Spinal cord (tissue), 10 donors: ENCODE results near the gene RASSF9. TPM values are rescaled to one million over a fixed set of nuclear protein-coding genes. Genes with fewer than 3 reads are reported as not detected.
A peak's percentile ranks its signal among the peaks of the same experiment; 100 is the strongest.

Source experiments
- DNase-seq, 6 donors: peaks; one replicate each; pipeline versions ENCODE4 v3.0.0 to v3.0.0-alpha.2; 2013 to 2015; ENCODE audit warnings: low spot score in 6 of 6, low read depth in 4 of 6
- H3K27ac ChIP-seq: one replicate; pipeline ENCODE4 v1.5.1; 2013; ENCODE audit warnings: low read depth, low read length, control low read depth
- H3K27me3 ChIP-seq: one replicate; pipeline ENCODE4 v1.6.1; 2013; ENCODE audit warnings: low read length; ENCODE audit not compliant: control insufficient read depth, insufficient read depth
- H3K36me3 ChIP-seq: one replicate; pipeline ENCODE4 v1.6.1; 2013; ENCODE audit warnings: low read length; ENCODE audit not compliant: control insufficient read depth, insufficient read depth
- H3K4me1 ChIP-seq: one replicate; pipeline ENCODE4 v1.6.1; 2013; ENCODE audit warnings: low read length; ENCODE audit not compliant: control insufficient read depth, insufficient read depth
- H3K4me3 ChIP-seq: one replicate; pipeline ENCODE4 v1.5.1; 2013; ENCODE audit warnings: low read depth, low read length, control low read depth
- H3K9me3 ChIP-seq: one replicate; pipeline ENCODE4 v1.6.1; 2013; ENCODE audit warnings: low read length; ENCODE audit not compliant: control insufficient read depth, insufficient read depth
- WGBS: methylation state at CpG from one replicate; pipeline ENCODE4 v1.1.5; 2013; ENCODE audit warnings: missing lambda C conversion rate; ENCODE audit not compliant: insufficient coverage; 5-methylcytosine and 5-hydroxymethylcytosine counted together
- polyA plus RNA-seq, 2 donors: library from polyadenylated mRNA; unstranded; fragments of 120-200 nt; gene quantifications; one replicate each; pipeline ENCODE4 v1.2.1, GENCODE V29; 2013; ENCODE audit not compliant: insufficient read length in 2 of 2
- total RNA-seq, 2 donors: library from RNA; depleted of rRNA in 1 of 2; stranded (reverse); fragments of 120-200 nt in 1 of 2; fragments of >200 nt in 1 of 2; gene quantifications; one replicate each; pipeline versions ENCODE4 v1.2.3 to v1.2.4, GENCODE V29; 2013 to 2014
- donor health status: healthy.

The RASSF9 gene
- total and polyA plus RNA-seq, 4 donors = 3.0 to 6.7 (median 5.2) TPM

DNA sequence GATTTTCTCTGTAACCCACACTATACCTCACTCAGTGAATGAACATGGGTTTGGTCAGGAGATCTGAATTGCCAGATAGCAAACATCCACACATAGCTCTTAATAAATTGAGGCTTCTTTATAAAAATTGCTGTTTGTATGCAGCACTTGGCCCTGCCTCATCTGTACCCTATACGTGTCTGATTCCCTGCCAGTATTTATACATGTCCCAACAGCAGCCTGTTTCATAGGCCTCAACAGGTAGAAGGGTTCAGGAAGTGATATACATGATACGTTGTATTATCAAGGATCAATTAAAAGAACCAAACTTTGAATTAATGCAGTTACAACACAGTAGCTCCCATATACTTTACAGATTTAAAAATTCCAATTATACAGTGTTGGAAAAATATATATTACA lies 32.3 kb downstream of the RASSF9 start:
- H3K36me3 ChIP-seq = no peaks in the 10 kb centered on the region
- H3K4me1 ChIP-seq = no peaks in the 10 kb centered on the region
- no peaks in the 10 kb centered on the region for H3K9me3 ChIP-seq
- no peak for DNase-seq
- H3K27ac ChIP-seq = no peak overlapping the region
- H3K4me3 ChIP-seq = no peak overlapping the region
- no CpG with 5 or more reads among the region's 2 CpGs for WGBS
- H3K27me3 ChIP-seq = no peaks in the 10 kb centered on the region

DNA sequence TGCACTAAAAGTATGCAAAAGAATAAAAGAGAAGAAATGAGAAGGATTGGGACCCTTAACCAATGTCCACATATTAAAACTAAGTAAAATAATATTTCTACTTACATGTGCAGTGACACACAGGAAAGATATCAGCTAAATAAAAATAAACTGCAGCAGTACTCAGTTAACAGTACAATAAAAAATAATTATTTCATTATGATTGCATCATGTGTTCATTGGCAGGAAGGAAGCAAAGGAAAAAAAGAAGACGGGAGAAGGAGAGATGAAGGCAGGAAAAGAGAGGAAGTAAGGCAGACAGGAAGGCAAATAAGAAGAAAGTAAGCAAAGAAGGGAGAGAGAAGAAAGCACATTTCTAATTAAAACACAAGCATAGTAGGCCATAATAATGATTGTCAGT lies 33.0 kb downstream of the RASSF9 start:
- Histone ChIP-seq H3K4me3 (no peak overlapping the region), H3K4me1 (no peaks in the 10 kb centered on the region), H3K27me3 (no peaks in the 10 kb centered on the region), H3K36me3 (no peaks in the 10 kb centered on the region), H3K9me3 (no peaks in the 10 kb centered on the region), H3K27ac (no peak overlapping the region)
- no peak for DNase-seq
- no CpG with 5 or more reads among the region's 1 CpG for WGBS

DNA sequence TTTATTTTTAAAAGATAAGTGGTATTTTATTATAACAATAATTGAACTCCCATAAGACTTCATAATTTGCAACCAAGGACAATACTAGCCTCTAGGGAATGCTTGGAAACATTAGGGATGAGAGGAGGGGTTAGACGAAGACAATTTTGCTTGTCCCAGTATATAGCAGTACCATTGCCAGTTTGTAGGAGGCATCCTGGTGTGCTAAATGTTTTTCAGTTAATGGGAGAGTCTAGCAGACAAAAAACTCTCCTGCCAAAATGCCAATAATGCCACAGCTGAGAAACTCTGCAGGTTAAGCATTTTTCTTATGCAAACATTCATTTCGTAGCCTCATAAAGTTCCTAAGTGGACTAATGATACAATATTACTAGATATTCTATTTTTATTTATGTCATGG lies 38.1 kb downstream of the RASSF9 start:
- Histone ChIP-seq H3K27me3 (no peaks in the 10 kb centered on the region), H3K36me3 (no peaks in the 10 kb centered on the region), H3K27ac (no peak overlapping the region), H3K4me1 (no peaks in the 10 kb centered on the region), H3K9me3 (no peaks in the 10 kb centered on the region), H3K4me3 (no peak overlapping the region)
- DNase-seq = no peak
- WGBS = no CpG with 5 or more reads among the region's 2 CpGs

DNA sequence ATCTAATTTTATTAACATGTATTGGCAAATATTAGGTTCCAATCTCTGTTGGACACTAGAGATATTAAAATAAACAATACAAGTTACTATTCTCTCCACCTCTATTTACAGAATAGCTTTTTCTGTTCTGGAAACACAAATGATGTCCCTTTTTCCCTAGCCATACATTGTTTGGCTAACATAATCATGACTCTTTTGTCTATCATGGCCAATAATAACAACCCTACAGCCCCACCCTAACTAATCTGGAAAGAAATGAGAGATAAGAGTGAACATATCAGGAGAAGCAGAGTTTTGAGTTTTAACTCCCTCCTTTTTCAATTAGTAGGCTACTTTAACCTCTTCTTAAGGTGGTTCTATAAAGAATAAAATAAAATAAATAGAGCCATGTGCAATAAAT lies 40.2 kb downstream of the RASSF9 start:
- Histone ChIP-seq H3K4me3 (no peak overlapping the region), H3K27ac (no peak overlapping the region), H3K4me1 (no peaks in the 10 kb centered on the region), H3K36me3 (no peaks in the 10 kb centered on the region), H3K9me3 (no peaks in the 10 kb centered on the region), H3K27me3 (no peaks in the 10 kb centered on the region)
- DNase-seq = no peak

DNA sequence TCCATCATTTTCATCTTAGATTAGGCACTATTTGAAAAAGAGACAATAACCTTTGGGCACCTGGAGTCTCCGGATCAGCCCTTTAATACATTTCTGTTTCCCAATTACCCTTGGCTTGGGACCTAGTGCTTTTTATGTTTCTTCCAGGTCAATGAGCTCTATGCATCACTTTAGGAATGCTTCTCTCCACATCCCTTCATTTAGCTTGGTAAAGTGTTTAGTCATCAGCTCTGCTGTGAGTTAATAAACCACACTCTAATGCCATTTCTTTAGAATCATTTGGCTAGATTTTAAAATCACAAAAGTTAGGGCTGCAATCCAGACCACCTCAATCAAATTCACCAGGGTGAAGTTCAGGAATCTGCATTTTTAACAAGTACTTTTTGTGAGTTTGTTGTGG lies 41.7 kb downstream of the RASSF9 start:
- H3K4me3 ChIP-seq = no peak overlapping the region
- no peaks in the 10 kb centered on the region for H3K36me3 ChIP-seq
- H3K27ac ChIP-seq = no peak overlapping the region
- no peaks in the 10 kb centered on the region for H3K9me3 ChIP-seq
- H3K4me1 ChIP-seq = no peaks in the 10 kb centered on the region
- WGBS = no CpG with 5 or more reads among the region's 1 CpG
- H3K27me3 ChIP-seq = no peaks in the 10 kb centered on the region
- no peak for DNase-seq

DNA sequence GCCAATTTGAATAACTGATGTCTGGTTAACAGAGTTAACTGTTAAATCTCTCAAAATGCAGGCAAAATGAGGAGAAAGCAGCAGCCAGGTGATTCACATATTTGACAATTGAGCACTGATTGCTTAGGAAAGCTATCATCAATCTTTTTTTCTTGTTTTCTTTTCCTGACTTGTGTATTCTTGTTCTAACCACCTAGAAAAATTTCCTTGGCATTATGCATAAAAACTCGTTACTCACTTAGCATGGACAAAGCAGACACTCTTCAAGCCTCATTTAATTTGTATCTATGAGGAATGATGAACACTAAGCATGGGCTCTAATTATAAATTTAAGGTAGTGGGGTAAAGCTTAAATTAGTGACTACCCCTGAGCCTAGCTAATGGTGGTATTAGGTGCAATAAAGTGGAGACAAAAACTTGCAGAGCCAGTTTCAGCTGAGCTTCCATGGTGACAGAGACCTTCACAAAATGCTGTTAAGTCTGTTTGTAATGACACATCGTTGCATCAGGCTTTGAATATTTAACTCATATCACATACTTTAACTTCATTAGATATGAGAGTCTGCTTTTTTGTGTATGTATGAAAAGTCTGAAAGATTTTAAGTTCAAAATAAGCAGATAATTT lies 52.0 kb downstream of the RASSF9 start:
- H3K4me3 ChIP-seq = no peak overlapping the region
- no peak for DNase-seq
- no peaks in the 10 kb centered on the region for H3K27me3 ChIP-seq
- no peak overlapping the region for H3K27ac ChIP-seq
- H3K4me1 ChIP-seq = no peaks in the 10 kb centered on the region
- no peaks in the 10 kb centered on the region for H3K9me3 ChIP-seq
- no CpG with 5 or more reads among the region's 2 CpGs for WGBS
- H3K36me3 ChIP-seq = no peaks in the 10 kb centered on the region

DNA sequence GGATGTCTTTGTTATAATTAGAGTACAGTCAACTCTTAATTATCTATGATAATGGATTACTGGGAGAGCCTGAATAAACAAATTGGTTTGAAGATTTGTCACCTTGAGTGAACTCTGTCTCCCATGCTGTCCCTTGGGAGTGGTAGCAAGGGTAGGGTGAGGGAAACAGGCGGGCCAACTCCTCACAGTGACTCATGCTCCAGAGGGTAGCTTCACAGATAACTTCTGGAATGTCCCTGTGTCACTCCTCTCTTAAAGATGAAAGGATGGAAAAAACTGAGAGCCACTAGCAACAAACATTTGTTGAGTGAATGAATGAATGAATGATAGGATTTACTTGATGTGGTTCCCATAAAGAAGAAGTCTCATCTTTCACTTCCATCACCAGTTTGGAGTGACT lies 53.5 kb downstream of the RASSF9 start:
- H3K27ac ChIP-seq = no peak overlapping the region
- no peaks in the 10 kb centered on the region for H3K9me3 ChIP-seq
- DNase-seq = no peak
- WGBS = 89% methylated on average over 1 of the region's 1 CpG
- H3K27me3 ChIP-seq = no peaks in the 10 kb centered on the region
- no peak overlapping the region for H3K4me3 ChIP-seq
- H3K36me3 ChIP-seq = no peaks in the 10 kb centered on the region
- no peaks in the 10 kb centered on the region for H3K4me1 ChIP-seq

DNA sequence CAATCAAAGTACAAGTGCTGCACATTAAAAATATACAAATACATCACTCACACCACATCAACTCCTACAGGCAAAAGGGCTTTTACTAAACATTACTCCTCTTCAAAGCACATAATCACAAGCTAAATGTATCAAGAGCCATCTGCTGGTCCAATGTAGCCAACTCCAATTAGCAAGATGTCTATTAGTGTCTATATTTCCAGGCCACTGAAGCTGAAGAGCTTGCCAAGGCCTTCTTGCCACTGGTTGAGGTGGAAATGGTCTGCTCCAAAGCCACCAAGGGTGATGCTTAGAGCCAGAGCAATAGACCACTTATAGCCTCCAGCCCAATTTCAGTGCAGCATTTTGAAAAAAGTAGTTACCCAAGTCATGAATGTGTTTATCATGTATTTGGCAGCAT lies 54.4 kb downstream of the RASSF9 start:
- H3K4me1 ChIP-seq = no peaks in the 10 kb centered on the region
- H3K4me3 ChIP-seq = no peak overlapping the region
- H3K36me3 ChIP-seq = no peaks in the 10 kb centered on the region
- H3K27ac ChIP-seq = no peak overlapping the region
- H3K27me3 ChIP-seq = no peaks in the 10 kb centered on the region
- DNase-seq = peak in 3 of 6 donors; percentile 5 to 73 (median 49)
- no peaks in the 10 kb centered on the region for H3K9me3 ChIP-seq

DNA sequence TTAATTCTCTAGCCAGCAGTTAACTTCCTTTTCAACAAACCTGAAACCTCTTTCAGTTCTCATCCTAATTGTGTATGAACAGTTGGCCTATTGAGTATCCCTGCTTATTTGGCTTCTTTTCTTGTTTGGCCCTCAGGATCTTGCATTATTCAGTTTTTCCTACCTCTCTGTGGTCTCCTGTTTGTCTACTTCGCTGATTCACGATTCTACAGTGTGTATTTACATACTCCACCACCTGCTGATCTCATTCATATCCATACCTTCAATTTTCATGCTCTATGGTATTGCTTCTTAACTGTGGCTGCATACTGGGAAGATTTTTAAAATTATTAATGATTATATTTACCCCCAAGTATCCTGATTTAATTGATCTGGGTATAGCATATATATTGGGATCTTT lies 56.4 kb downstream of the RASSF9 start:
- WGBS = no CpG with 5 or more reads among the region's 2 CpGs
- Histone ChIP-seq H3K36me3 (no peaks in the 10 kb centered on the region), H3K9me3 (no peaks in the 10 kb centered on the region), H3K27ac (no peak overlapping the region), H3K27me3 (no peaks in the 10 kb centered on the region), H3K4me3 (no peak overlapping the region), H3K4me1 (no peaks in the 10 kb centered on the region)
- DNase-seq = no peak

DNA sequence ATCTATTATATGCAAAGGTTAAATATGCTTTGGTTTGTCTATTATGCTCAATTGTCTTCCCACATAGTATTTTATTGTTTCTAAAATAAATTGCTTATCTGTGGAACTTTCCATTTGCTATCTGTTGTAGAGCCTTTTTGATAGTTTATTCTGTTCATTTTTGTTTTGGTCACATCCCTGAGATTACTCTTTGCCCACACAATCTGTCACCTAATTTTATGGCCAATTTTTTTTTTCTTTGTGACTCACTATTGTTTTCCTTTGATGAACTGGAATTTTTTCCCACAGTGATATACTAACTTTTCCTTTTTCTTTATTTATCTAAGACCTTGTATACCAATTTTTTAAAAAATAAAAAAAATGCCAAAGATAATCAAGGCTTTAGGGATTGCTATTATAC lies 61.1 kb downstream of the RASSF9 start:
- Histone ChIP-seq H3K4me3 (no peak overlapping the region), H3K4me1 (no peaks in the 10 kb centered on the region), H3K9me3 (no peaks in the 10 kb centered on the region), H3K27me3 (no peaks in the 10 kb centered on the region), H3K36me3 (no peaks in the 10 kb centered on the region), H3K27ac (no peak overlapping the region)
- no peak for DNase-seq
